ENCODE results near the gene DOCK4. TPM values are rescaled to one million over a fixed set of nuclear protein-coding genes. Genes with fewer than 3 reads are reported as not detected.

Gene DOCK4
- total and polyA plus RNA-seq, 7 donors, result 1.8 to 12.7 (median 7.1) TPM

GRCh38 chr7:111845853-111846252 lies 360.3 kb downstream of the DOCK4 start:
- Histone ChIP-seq H3K4me3 (no peak overlapping the region), H3K27me3 (ENCODE audit: insufficient read depth in 3 of 3, low read length in 2 of 3) (no peaks in the 10 kb centered on the region), H3K36me3 (ENCODE audit: insufficient read depth in 1 of 2, low read depth in 1 of 2) (peaks cover 0 to 42% of the 10 kb centered on the region in 2 donors), H3K27ac (no peak overlapping the region), H3K9me3 (no peaks in the 10 kb centered on the region), H3K4me1 (no peaks in the 10 kb centered on the region)
- intact Hi-C loops (cut with DNase I), result no loop called here
- no peak for TF ChIP-seq CTCF (IDR thresholded peaks at IDR 0.05)
- ATAC-seq (no peak), DNase-seq (no peak)
- WGBS, 3 donors, result 94 to 96% (median 95%) methylated on average over 4 of the region's 4 CpGs

GRCh38 chr7:111844904-111845671 lies 361.1 kb downstream of the DOCK4 start:
- DNase-seq (no peak), ATAC-seq (no peak)
- peaks cover 0 to 42% of the 10 kb centered on the region in 2 donors for H3K36me3 ChIP-seq (ENCODE audit: insufficient read depth in 1 of 2, low read depth in 1 of 2)
- 94 to 99% (median 94%) methylated on average over 4 of the region's 4 CpGs for WGBS, 3 donors
- no peaks in the 10 kb centered on the region for H3K4me1 ChIP-seq
- no peak for TF ChIP-seq CTCF (IDR thresholded peaks at IDR 0.05)
- H3K27me3 ChIP-seq (ENCODE audit: insufficient read depth in 3 of 3, low read length in 2 of 3), result no peaks in the 10 kb centered on the region
- H3K9me3 ChIP-seq, result no peaks in the 10 kb centered on the region
- H3K27ac ChIP-seq, result no peak overlapping the region
- intact Hi-C loops (cut with DNase I), result no loop called here
- no peak overlapping the region for H3K4me3 ChIP-seq

- WGBS, 3 donors, result 74 to 82% (median 79%) methylated on average over 3 of the region's 3 CpGs
- DNase-seq (no peak), ATAC-seq (no peak)
- Histone ChIP-seq H3K4me3 (no peak overlapping the region), H3K27ac (no peak overlapping the region), H3K36me3 (ENCODE audit: insufficient read depth in 1 of 2, low read depth in 1 of 2) (peaks cover 0 to 42% of the 10 kb centered on the region in 2 donors), H3K27me3 (ENCODE audit: insufficient read depth in 3 of 3, low read length in 2 of 3) (no peaks in the 10 kb centered on the region), H3K9me3 (no peaks in the 10 kb centered on the region), H3K4me1 (no peaks in the 10 kb centered on the region)
- no peak for TF ChIP-seq CTCF (IDR thresholded peaks at IDR 0.05)
- intact Hi-C loops (cut with DNase I), result no loop called here
Measured at GRCh38 chr7:111842491-111842890, 363.7 kb downstream of the DOCK4 start.

GRCh38 chr7:111841596-111842205 lies 364.5 kb downstream of the DOCK4 start:
- DNase-seq (no peak), ATAC-seq (no peak)
- Histone ChIP-seq H3K27me3 (ENCODE audit: insufficient read depth in 3 of 3, low read length in 2 of 3) (no peaks in the 10 kb centered on the region), H3K9me3 (no peaks in the 10 kb centered on the region), H3K36me3 (ENCODE audit: insufficient read depth in 1 of 2, low read depth in 1 of 2) (peaks cover 0 to 34% of the 10 kb centered on the region in 2 donors), H3K4me3 (no peak overlapping the region), H3K4me1 (no peaks in the 10 kb centered on the region), H3K27ac (no peak overlapping the region)
- intact Hi-C loops (cut with DNase I), result no loop called here
- no peak for TF ChIP-seq CTCF (IDR thresholded peaks at IDR 0.05)
- WGBS, 3 donors, result 73 to 82% (median 76%) methylated on average over 5 of the region's 5 CpGs

All from psoas muscle (tissue), 8 donors.